HL-60 (cell line): ENCODE measurements around the gene TALDO1.

Source experiments
- POLR2AphosphoS5 ChIP-seq: IDR thresholded peaks from 2 replicates; pipeline ENCODE4 v1.6.1; 2012; ENCODE audit warnings: low read depth
- TF ChIP-seq, protein P1 (sequence below): IDR thresholded peaks from one replicate; pipeline ENCODE4 v1.5.1; 2011; ENCODE audit warnings: low read length, control low read depth, inconsistent platforms; ENCODE audit not compliant: insufficient read depth
- TF ChIP-seq, protein P2 (sequence below): IDR thresholded peaks from 2 replicates; pipeline ENCODE4 v1.6.1; 2012; ENCODE audit warnings: low read depth; ENCODE audit not compliant: insufficient replicate concordance

DNA sequence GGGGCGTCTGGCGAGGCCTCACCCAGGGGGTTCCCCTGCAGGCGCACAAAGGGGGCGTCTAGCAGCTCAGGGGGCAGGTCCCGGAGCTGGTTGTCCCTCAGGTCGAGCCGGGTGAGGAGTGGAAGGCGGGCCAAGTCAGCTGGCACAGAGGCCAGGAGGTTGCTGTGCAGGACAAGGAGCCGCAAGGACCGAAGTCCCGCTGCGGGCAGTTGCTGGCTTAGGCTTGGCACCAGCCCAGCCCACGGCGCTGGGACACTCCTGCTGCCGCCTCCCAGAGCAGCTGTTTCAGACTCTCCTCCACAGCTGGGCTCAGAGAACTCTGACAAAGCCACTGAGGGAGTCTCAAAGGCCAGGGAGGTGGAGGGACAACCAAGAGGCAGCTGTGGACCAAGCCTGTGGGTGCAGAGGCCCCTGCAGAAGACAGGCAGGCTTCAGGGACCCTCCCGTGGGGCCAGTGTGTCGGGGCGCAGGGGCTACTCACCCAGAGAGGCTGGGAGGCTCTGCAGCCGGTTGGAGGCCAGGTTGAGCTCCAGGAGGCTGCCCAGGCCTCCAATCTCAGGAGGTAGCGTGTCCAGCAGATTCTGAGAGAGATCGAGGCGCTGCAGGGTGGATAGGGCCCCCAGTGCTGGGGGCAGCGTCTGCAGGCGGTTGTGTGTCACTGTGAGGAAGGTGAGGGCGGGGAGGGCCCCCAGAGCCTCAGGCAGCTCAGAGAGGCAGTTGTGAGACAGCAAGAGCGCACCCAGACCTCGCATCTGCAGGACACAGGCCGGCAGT, 55.6 kb downstream of the TALDO1 start:
- TF ChIP-seq, protein P1, sequence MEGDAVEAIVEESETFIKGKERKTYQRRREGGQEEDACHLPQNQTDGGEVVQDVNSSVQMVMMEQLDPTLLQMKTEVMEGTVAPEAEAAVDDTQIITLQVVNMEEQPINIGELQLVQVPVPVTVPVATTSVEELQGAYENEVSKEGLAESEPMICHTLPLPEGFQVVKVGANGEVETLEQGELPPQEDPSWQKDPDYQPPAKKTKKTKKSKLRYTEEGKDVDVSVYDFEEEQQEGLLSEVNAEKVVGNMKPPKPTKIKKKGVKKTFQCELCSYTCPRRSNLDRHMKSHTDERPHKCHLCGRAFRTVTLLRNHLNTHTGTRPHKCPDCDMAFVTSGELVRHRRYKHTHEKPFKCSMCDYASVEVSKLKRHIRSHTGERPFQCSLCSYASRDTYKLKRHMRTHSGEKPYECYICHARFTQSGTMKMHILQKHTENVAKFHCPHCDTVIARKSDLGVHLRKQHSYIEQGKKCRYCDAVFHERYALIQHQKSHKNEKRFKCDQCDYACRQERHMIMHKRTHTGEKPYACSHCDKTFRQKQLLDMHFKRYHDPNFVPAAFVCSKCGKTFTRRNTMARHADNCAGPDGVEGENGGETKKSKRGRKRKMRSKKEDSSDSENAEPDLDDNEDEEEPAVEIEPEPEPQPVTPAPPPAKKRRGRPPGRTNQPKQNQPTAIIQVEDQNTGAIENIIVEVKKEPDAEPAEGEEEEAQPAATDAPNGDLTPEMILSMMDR = no peak
- TF ChIP-seq POLR2AphosphoS5 = no peak
- TF ChIP-seq, protein P2, sequence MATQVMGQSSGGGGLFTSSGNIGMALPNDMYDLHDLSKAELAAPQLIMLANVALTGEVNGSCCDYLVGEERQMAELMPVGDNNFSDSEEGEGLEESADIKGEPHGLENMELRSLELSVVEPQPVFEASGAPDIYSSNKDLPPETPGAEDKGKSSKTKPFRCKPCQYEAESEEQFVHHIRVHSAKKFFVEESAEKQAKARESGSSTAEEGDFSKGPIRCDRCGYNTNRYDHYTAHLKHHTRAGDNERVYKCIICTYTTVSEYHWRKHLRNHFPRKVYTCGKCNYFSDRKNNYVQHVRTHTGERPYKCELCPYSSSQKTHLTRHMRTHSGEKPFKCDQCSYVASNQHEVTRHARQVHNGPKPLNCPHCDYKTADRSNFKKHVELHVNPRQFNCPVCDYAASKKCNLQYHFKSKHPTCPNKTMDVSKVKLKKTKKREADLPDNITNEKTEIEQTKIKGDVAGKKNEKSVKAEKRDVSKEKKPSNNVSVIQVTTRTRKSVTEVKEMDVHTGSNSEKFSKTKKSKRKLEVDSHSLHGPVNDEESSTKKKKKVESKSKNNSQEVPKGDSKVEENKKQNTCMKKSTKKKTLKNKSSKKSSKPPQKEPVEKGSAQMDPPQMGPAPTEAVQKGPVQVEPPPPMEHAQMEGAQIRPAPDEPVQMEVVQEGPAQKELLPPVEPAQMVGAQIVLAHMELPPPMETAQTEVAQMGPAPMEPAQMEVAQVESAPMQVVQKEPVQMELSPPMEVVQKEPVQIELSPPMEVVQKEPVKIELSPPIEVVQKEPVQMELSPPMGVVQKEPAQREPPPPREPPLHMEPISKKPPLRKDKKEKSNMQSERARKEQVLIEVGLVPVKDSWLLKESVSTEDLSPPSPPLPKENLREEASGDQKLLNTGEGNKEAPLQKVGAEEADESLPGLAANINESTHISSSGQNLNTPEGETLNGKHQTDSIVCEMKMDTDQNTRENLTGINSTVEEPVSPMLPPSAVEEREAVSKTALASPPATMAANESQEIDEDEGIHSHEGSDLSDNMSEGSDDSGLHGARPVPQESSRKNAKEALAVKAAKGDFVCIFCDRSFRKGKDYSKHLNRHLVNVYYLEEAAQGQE = no peak
